Gastrocnemius medialis (tissue), 4 donors: Measurements from ENCODE around the gene RTEL1. TPM values are rescaled to one million over a fixed set of nuclear protein-coding genes. Genes with fewer than 3 reads are reported as not detected.

Source experiments
- ATAC-seq, 2 donors: fragments of 150-250 bp; one replicate each; pipeline ENCODE4 v1.9.1; 2016
- DNase-seq, 2 donors: peaks; one replicate each; pipeline ENCODE4 v3.0.0-alpha.2; 2019
- H3K27ac ChIP-seq, 4 donors: fragments of 200-600 bp; sonication (generic); 1 replicate in 1 of 4; 2 replicates in 3 of 4; pipeline ENCODE4 v1.5.1; 2016 to 2018; ENCODE audit warnings: mild to moderate bottlenecking in 2 of 4, moderate library complexity in 1 of 4
- H3K27me3 ChIP-seq, 3 donors: fragments of 200-600 bp; sonication (generic) in 2 of 3; 1 replicate in 1 of 3; 2 replicates in 2 of 3; pipeline versions ENCODE4 v1.5.1 to v1.6.0; 2016 to 2019; ENCODE audit warnings: mild to moderate bottlenecking in 1 of 3, moderate library complexity in 1 of 3
- H3K36me3 ChIP-seq, 2 donors: fragments of 200-600 bp; sonication (generic) in 1 of 2; one replicate each; pipeline ENCODE4 v1.5.1; 2017 to 2018
- H3K4me1 ChIP-seq, 2 donors: fragments of 200-600 bp; sonication (generic) in 1 of 2; one replicate each; pipeline ENCODE4 v1.5.1; 2016 to 2017; ENCODE audit warnings: mild to moderate bottlenecking in 2 of 2
- H3K4me3 ChIP-seq, 4 donors: fragments of 200-600 bp; sonication (generic) in 3 of 4; 1 replicate in 1 of 4; 2 replicates in 3 of 4; pipeline ENCODE4 v1.5.1; 2016 to 2019; ENCODE audit warnings: mild to moderate bottlenecking in 2 of 4
- H3K9me3 ChIP-seq, 3 donors: fragments of 200-600 bp; sonication (generic) in 2 of 3; 1 replicate in 1 of 3; 2 replicates in 2 of 3; pipeline ENCODE4 v1.5.1; 2016 to 2019
- POLR2A ChIP-seq, 2 donors: fragments of 450-650 bp; IDR thresholded peaks; one replicate each; pipeline ENCODE4 v1.6.1; 2017; ENCODE audit warnings: antibody characterized with exemption in 2 of 2, mild to moderate bottlenecking in 2 of 2, moderate library complexity in 2 of 2
- in situ Hi-C, 4 donors: fragments of 200-750 bp; cut with MboI; loops; one replicate each; pipeline versions ENCODE4 v1.15.0 to v1.8.0; 2017; ENCODE audit warnings: low sequenced_read_pairs in 4 of 4
- intact Hi-C: fragments of 100-400 bp; cut with DNase I; formaldehyde crosslinking; loops from one replicate; pipeline ENCODE4 v1.15.1; 2023; ENCODE audit warnings: low total_unique reads
- total RNA-seq, 4 donors: library from RNA; depleted of rRNA; stranded (reverse); fragments of >200 nt; gene quantifications; one replicate each; pipeline versions ENCODE4 v1.1.0 to v1.2.3, GENCODE V29; 2016
- TF ChIP-seq, protein P1 (sequence below), 5 experiments: fragments of 450-650 bp in 3 of 5; fragments of 200-600 bp in 2 of 5; sonication (generic) in 2 of 5; IDR thresholded peaks in 4 of 5; conservative IDR thresholded peaks in 1 of 5; 1 replicate in 4 of 5; 2 replicates in 1 of 5; pipeline ENCODE4 v1.5.1; 2016 to 2019; ENCODE audit warnings: antibody characterized with exemption in 5 of 5, mild to moderate bottlenecking in 3 of 5, moderate library complexity in 3 of 5

The RTEL1 gene
- total RNA-seq, 4 donors from 2014 or later: 2.4 to 9.1 (median 6.0) TPM

DNA sequence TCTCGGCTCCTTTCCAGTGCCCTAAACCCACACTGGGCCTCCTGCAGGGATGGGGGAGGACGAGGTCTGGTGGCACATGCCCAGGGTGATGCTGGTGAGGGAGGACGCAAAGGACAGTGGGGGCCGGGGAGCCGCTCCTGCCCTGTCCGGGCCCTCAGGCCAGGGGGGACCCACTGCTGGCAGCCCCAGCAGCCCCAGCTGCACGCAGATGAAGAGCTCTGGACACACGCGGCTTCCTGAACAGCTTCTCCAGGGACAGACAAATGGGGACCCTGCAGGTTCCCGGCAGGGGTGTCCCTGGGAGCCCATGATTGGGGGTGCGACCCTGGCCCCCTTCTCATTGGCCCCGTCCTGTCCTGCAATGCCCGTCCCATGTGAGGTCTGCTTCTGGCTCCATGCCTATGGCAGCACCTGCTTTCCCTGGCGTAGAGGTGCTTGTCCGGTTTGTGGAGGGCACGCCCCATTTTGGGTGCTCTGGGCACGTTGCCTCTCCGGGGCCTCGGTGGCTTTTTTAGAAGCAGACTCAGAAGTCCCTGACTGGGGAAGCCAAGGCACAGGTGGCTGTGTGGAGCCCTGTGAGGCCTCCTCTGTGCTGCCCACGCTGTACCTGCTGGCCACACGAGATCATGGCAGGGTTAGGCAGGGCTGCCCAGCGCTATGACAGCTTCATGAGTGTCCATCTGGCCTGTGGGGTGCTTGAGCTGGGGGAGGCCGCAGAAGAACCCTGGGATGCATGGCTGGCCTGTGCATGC is 22.9 kb downstream of the RTEL1 start:
- in situ Hi-C loops: no loop called here

DNA sequence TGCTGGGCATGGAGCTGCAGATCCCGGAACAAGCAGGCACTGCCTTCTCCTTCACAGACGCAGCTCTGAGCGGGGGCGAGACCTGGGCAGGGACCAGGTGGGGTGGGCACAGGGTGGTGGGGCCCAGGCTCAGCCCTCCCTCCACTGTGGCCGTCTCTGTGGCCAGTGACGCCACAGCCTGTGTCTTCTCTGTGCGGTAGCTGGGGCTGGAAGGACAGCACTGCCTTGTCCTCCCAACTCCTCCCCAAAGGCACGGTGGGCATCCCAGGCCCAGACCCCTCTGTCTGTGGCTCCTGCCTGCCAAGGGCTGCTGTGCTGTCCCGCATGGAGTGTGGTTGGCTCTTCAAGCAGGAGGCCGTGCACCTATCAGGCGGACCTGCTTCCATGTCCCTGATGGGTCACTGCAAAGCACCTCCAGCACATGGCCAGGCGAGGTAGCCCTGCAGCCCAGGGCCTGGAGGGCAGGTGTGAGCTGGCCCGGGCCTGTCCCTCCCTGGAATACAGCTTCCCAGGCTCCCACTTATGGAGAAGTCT is 23.6 kb downstream of the RTEL1 start:
- ATAC-seq (no peak), DNase-seq (no peak)
- in situ Hi-C loops: no loop called here
- H3K9me3 ChIP-seq: no peaks in the 10 kb centered on the region
- H3K4me1 ChIP-seq: peaks cover 7 to 15% of the 10 kb centered on the region in 2 donors
- intact Hi-C loops: no loop called here
- H3K36me3 ChIP-seq: peaks cover 0 to 22% of the 10 kb centered on the region in 2 donors
- peak overlapping the region; percentile 59 to 75 (median 64) for H3K27ac ChIP-seq
- no peaks in the 10 kb centered on the region for H3K27me3 ChIP-seq
- TF ChIP-seq, protein P1, sequence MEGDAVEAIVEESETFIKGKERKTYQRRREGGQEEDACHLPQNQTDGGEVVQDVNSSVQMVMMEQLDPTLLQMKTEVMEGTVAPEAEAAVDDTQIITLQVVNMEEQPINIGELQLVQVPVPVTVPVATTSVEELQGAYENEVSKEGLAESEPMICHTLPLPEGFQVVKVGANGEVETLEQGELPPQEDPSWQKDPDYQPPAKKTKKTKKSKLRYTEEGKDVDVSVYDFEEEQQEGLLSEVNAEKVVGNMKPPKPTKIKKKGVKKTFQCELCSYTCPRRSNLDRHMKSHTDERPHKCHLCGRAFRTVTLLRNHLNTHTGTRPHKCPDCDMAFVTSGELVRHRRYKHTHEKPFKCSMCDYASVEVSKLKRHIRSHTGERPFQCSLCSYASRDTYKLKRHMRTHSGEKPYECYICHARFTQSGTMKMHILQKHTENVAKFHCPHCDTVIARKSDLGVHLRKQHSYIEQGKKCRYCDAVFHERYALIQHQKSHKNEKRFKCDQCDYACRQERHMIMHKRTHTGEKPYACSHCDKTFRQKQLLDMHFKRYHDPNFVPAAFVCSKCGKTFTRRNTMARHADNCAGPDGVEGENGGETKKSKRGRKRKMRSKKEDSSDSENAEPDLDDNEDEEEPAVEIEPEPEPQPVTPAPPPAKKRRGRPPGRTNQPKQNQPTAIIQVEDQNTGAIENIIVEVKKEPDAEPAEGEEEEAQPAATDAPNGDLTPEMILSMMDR (IDR thresholded peaks at IDR 0.05 in 4 of 5, conservative IDR thresholded peaks at IDR 0.05 in 1 of 5): no peak
- H3K4me3 ChIP-seq: no peak overlapping the region

More for the DNA sequence above, 22.9 kb downstream of the RTEL1 start:
- no peak overlapping the region for H3K4me3 ChIP-seq
- H3K9me3 ChIP-seq: no peaks in the 10 kb centered on the region
- H3K27ac ChIP-seq: peak overlapping the region in 3 of 4 donors; percentile 59 to 75 (median 61)
- intact Hi-C loops: no loop called here
- TF ChIP-seq, protein P1 (IDR thresholded peaks at IDR 0.05 in 4 of 5, conservative IDR thresholded peaks at IDR 0.05 in 1 of 5): no peak
- TF ChIP-seq POLR2A (IDR thresholded peaks at IDR 0.05): no peak
- peaks cover 0 to 28% of the 10 kb centered on the region in 2 donors for H3K36me3 ChIP-seq
- peaks cover under 1 to 10% of the 10 kb centered on the region in 2 donors for H3K4me1 ChIP-seq
- no peak for ATAC-seq
- DNase-seq: no peak
- H3K27me3 ChIP-seq: no peaks in the 10 kb centered on the region

DNA sequence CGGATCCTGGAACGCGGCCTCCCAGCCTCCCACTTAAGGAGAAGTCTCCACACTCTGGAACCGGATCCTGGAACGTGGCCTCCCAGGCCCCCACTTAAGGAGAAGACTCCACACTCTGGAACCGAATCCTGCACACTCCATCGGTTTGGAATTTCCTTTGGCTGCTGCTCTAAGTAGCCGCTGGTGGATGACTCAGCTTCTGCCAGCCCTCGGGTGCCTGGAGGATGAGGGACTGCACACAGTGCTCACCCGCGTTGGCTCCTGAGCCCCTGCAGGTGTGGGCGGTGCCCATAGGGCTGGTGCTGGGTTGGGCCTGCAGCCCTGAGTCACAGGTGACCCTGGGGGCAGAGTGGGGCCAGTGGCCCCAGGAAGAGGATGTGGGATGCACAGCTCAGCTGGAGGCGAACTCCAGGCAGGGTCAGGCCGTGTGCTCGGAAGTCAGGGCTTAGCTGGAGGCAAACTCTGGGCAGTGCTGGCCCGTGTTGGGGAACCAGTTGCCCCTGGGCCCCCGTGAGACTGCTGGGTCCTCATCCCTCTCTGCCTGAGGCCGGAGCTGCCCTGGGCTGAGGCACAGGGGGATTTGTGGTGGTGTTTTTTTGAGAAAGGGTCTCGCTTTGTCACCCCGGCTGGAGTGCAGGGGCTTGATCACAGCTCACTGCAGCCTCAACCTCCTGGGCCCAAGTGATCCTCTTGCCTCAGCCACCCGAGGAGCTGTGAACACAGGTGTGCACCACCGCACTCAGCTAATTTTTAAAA is 24.4 kb downstream of the RTEL1 start:
- H3K27ac ChIP-seq: peak overlapping the region; percentile 59 to 75 (median 64)
- no peaks in the 10 kb centered on the region for H3K9me3 ChIP-seq
- in situ Hi-C loops (no loop called here), intact Hi-C loops (no loop called here)
- ATAC-seq (peak; percentile 62 to 64), DNase-seq (peak; percentile 42 to 65)
- H3K36me3 ChIP-seq: peaks cover 0 to 15% of the 10 kb centered on the region in 2 donors
- H3K27me3 ChIP-seq: no peaks in the 10 kb centered on the region
- no peak for TF ChIP-seq POLR2A (IDR thresholded peaks at IDR 0.05)
- TF ChIP-seq, protein P1 (IDR thresholded peaks at IDR 0.05 in 4 of 5, conservative IDR thresholded peaks at IDR 0.05 in 1 of 5): no peak
- H3K4me1 ChIP-seq: peaks cover 11 to 19% of the 10 kb centered on the region in 2 donors
- no peak overlapping the region for H3K4me3 ChIP-seq

DNA sequence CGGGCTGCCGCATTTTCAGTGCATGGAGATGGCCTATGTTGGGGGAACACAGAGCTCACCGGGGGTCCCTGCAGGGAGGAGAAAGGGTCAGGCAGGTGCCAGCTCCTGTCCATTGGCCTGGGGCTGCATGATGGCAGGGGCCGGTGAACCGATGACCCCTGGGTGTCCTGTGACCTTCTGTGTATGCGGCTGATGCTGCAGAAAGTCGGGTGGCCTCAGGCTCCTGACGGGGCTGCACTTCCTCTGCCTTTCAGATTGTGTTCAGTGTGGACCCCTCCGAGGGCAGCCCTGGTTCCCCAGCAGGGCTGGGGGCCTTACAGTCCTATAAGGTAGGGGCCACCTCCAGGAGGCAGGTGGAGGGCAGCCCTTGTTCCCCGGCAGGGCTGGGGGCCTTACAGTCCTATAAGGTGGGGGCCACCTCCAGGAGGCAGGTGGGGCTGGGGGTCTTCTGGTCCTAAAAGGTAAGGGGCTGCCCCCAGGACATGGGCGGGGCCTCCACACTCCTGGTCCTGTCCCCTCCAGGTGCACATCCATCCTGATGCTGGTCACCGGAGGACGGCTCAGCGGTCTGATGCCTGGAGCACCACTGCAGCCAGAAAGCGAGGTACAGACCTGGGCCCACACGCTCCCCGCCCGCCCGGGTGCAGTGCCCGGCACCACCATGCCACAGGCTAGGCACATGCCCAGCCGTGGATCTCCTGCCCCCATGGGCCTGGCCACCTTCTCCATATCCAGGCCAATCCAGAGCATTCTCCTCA is 27.3 kb downstream of the RTEL1 start:
- peaks cover 14 to 27% of the 10 kb centered on the region in 2 donors for H3K4me1 ChIP-seq
- in situ Hi-C loops: no loop called here

More for the DNA sequence above, 27.3 kb downstream of the RTEL1 start:
- peak overlapping the region; percentile 78 to 83 (median 82) for H3K27ac ChIP-seq
- H3K27me3 ChIP-seq: no peaks in the 10 kb centered on the region
- ATAC-seq (no peak), DNase-seq (no peak)
- H3K36me3 ChIP-seq: no peaks in the 10 kb centered on the region
- no peak overlapping the region for H3K4me3 ChIP-seq
- intact Hi-C loops: no loop called here
- H3K9me3 ChIP-seq: no peaks in the 10 kb centered on the region
- TF ChIP-seq POLR2A (IDR thresholded peaks at IDR 0.05): no peak
- TF ChIP-seq, protein P1 (IDR thresholded peaks at IDR 0.05 in 4 of 5, conservative IDR thresholded peaks at IDR 0.05 in 1 of 5): no peak
